Gastrocnemius medialis (tissue), 4 donors: ENCODE measurements around the gene HAPLN2.

Experiments used
- CTCF ChIP-seq, 5 experiments: fragments of 450-650 bp in 3 of 5; fragments of 200-600 bp in 2 of 5; sonication (generic) in 2 of 5; IDR thresholded peaks in 4 of 5; conservative IDR thresholded peaks in 1 of 5; 1 replicate in 4 of 5; 2 replicates in 1 of 5; pipeline ENCODE4 v1.5.1; 2016 to 2019; ENCODE audit warnings: antibody characterized with exemption in 5 of 5, mild to moderate bottlenecking in 3 of 5, moderate library complexity in 3 of 5
- POLR2A ChIP-seq, 2 donors: fragments of 450-650 bp; IDR thresholded peaks; one replicate each; pipeline ENCODE4 v1.6.1; 2017; ENCODE audit warnings: antibody characterized with exemption in 2 of 2, mild to moderate bottlenecking in 2 of 2, moderate library complexity in 2 of 2

- TF ChIP-seq CTCF (IDR thresholded peaks at IDR 0.05 in 4 of 5, conservative IDR thresholded peaks at IDR 0.05 in 1 of 5) (no peak), POLR2A (IDR thresholded peaks at IDR 0.05) (no peak)
Observed at GRCh38 chr1:156572663-156573018, 46.6 kb upstream of the HAPLN2 start.
